Liver (tissue), 9 donors: ENCODE measurements around the gene SLC25A45. TPM values are rescaled to one million over a fixed set of nuclear protein-coding genes. Genes with fewer than 3 reads are reported as not detected.
A peak's percentile ranks its signal among the peaks of the same experiment; 100 is the strongest.

Source experiments
- DNase-seq: peaks from one replicate; pipeline ENCODE4 v3.0.0-alpha.2; 2017; ENCODE audit warnings: low spot score
- H3K27ac ChIP-seq, 2 donors: one replicate each; pipeline ENCODE4 v1.7.0; 2013; ENCODE audit warnings: inconsistent platforms in 2 of 2, low read length in 2 of 2, control low read depth in 1 of 2, low read depth in 1 of 2, mild to moderate bottlenecking in 1 of 2
- H3K27me3 ChIP-seq, 4 donors: one replicate each; pipeline versions ENCODE4 v1.6.1 to v1.7.0; 2013; ENCODE audit warnings: low read length in 3 of 4, inconsistent platforms in 1 of 4, mild to moderate bottlenecking in 1 of 4, moderate library complexity in 1 of 4; ENCODE audit not compliant: control insufficient read depth in 4 of 4, insufficient read depth in 4 of 4
- H3K36me3 ChIP-seq, 4 donors: one replicate each; pipeline versions ENCODE4 v1.6.1 to v1.7.0; 2013; ENCODE audit warnings: low read length in 3 of 4, mild to moderate bottlenecking in 3 of 4, low read depth in 1 of 4, moderate library complexity in 1 of 4; ENCODE audit not compliant: control insufficient read depth in 4 of 4, insufficient read depth in 3 of 4
- H3K4me1 ChIP-seq, 4 donors: one replicate each; pipeline versions ENCODE4 v1.6.1 to v1.7.0; 2013; ENCODE audit warnings: low read length in 3 of 4, mild to moderate bottlenecking in 3 of 4, moderate library complexity in 1 of 4; ENCODE audit not compliant: control insufficient read depth in 4 of 4, insufficient read depth in 4 of 4
- H3K4me3 ChIP-seq, 3 donors: one replicate each; pipeline versions ENCODE4 v1.6.1 to v1.7.0; 2013; ENCODE audit warnings: low read length in 3 of 3, control low read depth in 1 of 3, low read depth in 1 of 3, mild to moderate bottlenecking in 1 of 3
- H3K9ac ChIP-seq, 2 donors: one replicate each; pipeline ENCODE4 v1.7.0; 2013; ENCODE audit warnings: low read length in 2 of 2, mild to moderate bottlenecking in 2 of 2, moderate library complexity in 2 of 2, control low read depth in 1 of 2, low read depth in 1 of 2
- H3K9me3 ChIP-seq, 4 donors: one replicate each; pipeline versions ENCODE4 v1.6.1 to v1.7.0; 2013; ENCODE audit warnings: low read length in 3 of 4; ENCODE audit not compliant: control insufficient read depth in 4 of 4
- CTCF ChIP-seq: fragments of 150-350 bp; IDR thresholded peaks from 2 replicates; pipeline ENCODE4 v1.5.1; 2017; ENCODE audit warnings: improper control_type of control experiment, low read depth, low read length; ENCODE audit not compliant: missing input control
- EGR1 ChIP-seq, 2 donors: IDR thresholded peaks; 2 replicates each; pipeline ENCODE4 v1.6.1; 2016 to 2018; ENCODE audit warnings: antibody characterized with exemption in 2 of 2, low read depth in 2 of 2
- FOXA2 ChIP-seq: IDR thresholded peaks from 2 replicates; pipeline ENCODE4 v1.6.1; 2016; ENCODE audit warnings: antibody characterized with exemption
- GABPA ChIP-seq, 2 donors: IDR thresholded peaks in 1 of 2; conservative IDR thresholded peaks in 1 of 2; 2 replicates each; pipeline ENCODE4 v1.6.1; 2016; ENCODE audit warnings: antibody characterized with exemption in 2 of 2, mild to moderate bottlenecking in 1 of 2, moderate library complexity in 1 of 2
- HNF4G ChIP-seq: IDR thresholded peaks from 2 replicates; pipeline ENCODE4 v1.6.1; 2016; ENCODE audit warnings: antibody characterized with exemption
- JUND ChIP-seq, 2 donors: IDR thresholded peaks; 2 replicates each; pipeline ENCODE4 v1.6.1; 2016; ENCODE audit warnings: antibody characterized with exemption in 2 of 2
- MAX ChIP-seq: IDR thresholded peaks from 2 replicates; pipeline ENCODE4 v1.6.1; 2016; ENCODE audit warnings: antibody characterized with exemption
- NR2F2 ChIP-seq: IDR thresholded peaks from 2 replicates; pipeline ENCODE4 v1.6.1; 2016; ENCODE audit warnings: antibody characterized with exemption
- RAD21 ChIP-seq, 2 donors: IDR thresholded peaks; 2 replicates each; pipeline ENCODE4 v1.6.1; 2016; ENCODE audit warnings: antibody characterized with exemption in 2 of 2, mild to moderate bottlenecking in 2 of 2
- REST ChIP-seq: IDR thresholded peaks from 2 replicates; pipeline ENCODE4 v1.6.1; 2016; ENCODE audit warnings: antibody characterized with exemption, mild to moderate bottlenecking
- RXRA ChIP-seq, 2 donors: IDR thresholded peaks; 2 replicates each; pipeline ENCODE4 v1.6.1; 2017 to 2018; ENCODE audit warnings: antibody characterized with exemption in 2 of 2, mild to moderate bottlenecking in 1 of 2
- SP1 ChIP-seq: IDR thresholded peaks from 2 replicates; pipeline ENCODE4 v1.6.1; 2018; ENCODE audit warnings: antibody characterized with exemption, mild to moderate bottlenecking
- TAF1 ChIP-seq: conservative IDR thresholded peaks from 2 replicates; pipeline ENCODE4 v1.6.1; 2016; ENCODE audit warnings: antibody characterized with exemption, mild to moderate bottlenecking
- YY1 ChIP-seq: IDR thresholded peaks from 2 replicates; pipeline ENCODE4 v1.6.1; 2016; ENCODE audit warnings: antibody characterized with exemption, mild to moderate bottlenecking
- WGBS: extraction: QIAGEN DNeasy Blood & Tissue Kit; methylation state at CpG from one replicate; pipeline ENCODE4 v1.1.7; 2013; 5-methylcytosine and 5-hydroxymethylcytosine counted together
- polyA plus RNA-seq, 2 donors: library from polyadenylated mRNA; stranded (reverse) in 1 of 2; unstranded in 1 of 2; fragments of 200-250 nt in 1 of 2; fragments of >200 nt in 1 of 2; fragmentation: Nextera tagmentation in 1 of 2; extraction: Ambion mirVana in 1 of 2; gene quantifications; one replicate each; pipeline versions ENCODE4 v1.2.1 to v1.2.3, GENCODE V29; 2013 to 2015
- total RNA-seq, 2 donors: library from RNA; depleted of rRNA; stranded (reverse); fragments of >200 nt; gene quantifications; one replicate each; pipeline ENCODE4 v1.2.3, GENCODE V29; 2014
- TF ChIP-seq, protein P1 (sequence below): IDR thresholded peaks from 2 replicates; pipeline ENCODE4 v1.6.1; 2016; ENCODE audit warnings: antibody characterized with exemption
- TF ChIP-seq, protein P2 (sequence below): IDR thresholded peaks from 2 replicates; pipeline ENCODE4 v1.6.1; 2016; ENCODE audit warnings: antibody characterized with exemption
- donor health status: healthy.
- donor health status: healthy.
- donor health status: healthy.
- donor health status: healthy.
- donor health status: healthy.

Gene SLC25A45
- total and polyA plus RNA-seq, 4 donors = 4.5 to 6.8 (median 5.3) TPM

- Histone ChIP-seq H3K4me3 (no peak overlapping the region), H3K9me3 (no peaks in the 10 kb centered on the region), H3K27ac (peak overlapping the region in 1 of 2 donors; percentile 60), H3K4me1 (peaks cover 0 to 12% (median 5%) of the 10 kb centered on the region in 4 donors), H3K9ac (no peak overlapping the region), H3K36me3 (peaks cover 0 to 3% (median 0%) of the 10 kb centered on the region in 4 donors), H3K27me3 (no peaks in the 10 kb centered on the region)
- TF ChIP-seq REST (no peak), RAD21 (IDR thresholded peaks at IDR 0.05) (no peak), SP1 (no peak), HNF4G (no peak), TAF1 (no peak)
- TF ChIP-seq, protein P1, sequence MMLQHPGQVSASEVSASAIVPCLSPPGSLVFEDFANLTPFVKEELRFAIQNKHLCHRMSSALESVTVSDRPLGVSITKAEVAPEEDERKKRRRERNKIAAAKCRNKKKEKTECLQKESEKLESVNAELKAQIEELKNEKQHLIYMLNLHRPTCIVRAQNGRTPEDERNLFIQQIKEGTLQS = no peak
- TF ChIP-seq, protein P2, sequence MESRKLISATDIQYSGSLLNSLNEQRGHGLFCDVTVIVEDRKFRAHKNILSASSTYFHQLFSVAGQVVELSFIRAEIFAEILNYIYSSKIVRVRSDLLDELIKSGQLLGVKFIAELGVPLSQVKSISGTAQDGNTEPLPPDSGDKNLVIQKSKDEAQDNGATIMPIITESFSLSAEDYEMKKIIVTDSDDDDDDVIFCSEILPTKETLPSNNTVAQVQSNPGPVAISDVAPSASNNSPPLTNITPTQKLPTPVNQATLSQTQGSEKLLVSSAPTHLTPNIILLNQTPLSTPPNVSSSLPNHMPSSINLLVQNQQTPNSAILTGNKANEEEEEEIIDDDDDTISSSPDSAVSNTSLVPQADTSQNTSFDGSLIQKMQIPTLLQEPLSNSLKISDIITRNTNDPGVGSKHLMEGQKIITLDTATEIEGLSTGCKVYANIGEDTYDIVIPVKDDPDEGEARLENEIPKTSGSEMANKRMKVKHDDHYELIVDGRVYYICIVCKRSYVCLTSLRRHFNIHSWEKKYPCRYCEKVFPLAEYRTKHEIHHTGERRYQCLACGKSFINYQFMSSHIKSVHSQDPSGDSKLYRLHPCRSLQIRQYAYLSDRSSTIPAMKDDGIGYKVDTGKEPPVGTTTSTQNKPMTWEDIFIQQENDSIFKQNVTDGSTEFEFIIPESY = no peak
- WGBS = 93% methylated on average over 20 of the region's 20 CpGs
- DNase-seq = no peak
Observed at GRCh38 chr11:65389294-65389980, 7.0 kb upstream of the SLC25A45 start.

DNA sequence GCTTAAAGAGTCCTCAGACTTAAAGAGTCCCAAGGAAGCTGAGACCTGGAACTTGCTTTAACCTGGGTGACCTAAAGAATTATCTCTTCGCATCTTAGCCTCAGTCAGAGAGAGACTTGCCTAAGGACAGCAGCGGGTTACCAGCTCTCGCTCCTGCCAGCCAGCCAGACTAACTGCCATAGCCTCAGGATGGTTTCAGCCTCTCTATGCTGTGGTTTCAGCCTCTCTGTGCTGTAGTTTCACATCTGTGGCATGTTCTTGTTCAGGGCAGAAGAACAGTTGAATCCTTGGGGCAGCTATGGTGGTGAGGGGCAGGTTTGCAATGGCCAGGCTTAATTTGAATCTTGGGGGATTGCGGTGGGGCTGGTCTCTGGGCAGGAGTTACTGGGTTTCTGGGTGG lies 6.3 kb upstream of the SLC25A45 start:
- no peak for DNase-seq
- TF ChIP-seq GABPA (IDR thresholded peaks at IDR 0.05 in 1 of 2, conservative IDR thresholded peaks at IDR 0.05 in 1 of 2) = no peak
- no peak for TF ChIP-seq REST
- TF ChIP-seq JUND (IDR thresholded peaks at IDR 0.05) = no peak
- TF ChIP-seq FOXA2 = no peak
- TF ChIP-seq CTCF = no peak
- TF ChIP-seq RXRA (IDR thresholded peaks at IDR 0.05) = no peak
- TF ChIP-seq YY1 = no peak
- no peak for TF ChIP-seq EGR1 (IDR thresholded peaks at IDR 0.05; ENCODE audit: low read depth in 2 of 2)
- no peak for TF ChIP-seq MAX
- no peak for TF ChIP-seq NR2F2
- TF ChIP-seq, protein P2 = no peak
- TF ChIP-seq SP1 = no peak
- H3K4me1 ChIP-seq = peaks cover 0 to 12% (median 5%) of the 10 kb centered on the region in 4 donors
- H3K27ac ChIP-seq = no peak overlapping the region
- no peaks in the 10 kb centered on the region for H3K9me3 ChIP-seq
- no peak overlapping the region for H3K4me3 ChIP-seq
- H3K9ac ChIP-seq = no peak overlapping the region
- WGBS = 95% methylated on average over 4 of the region's 4 CpGs
- H3K27me3 ChIP-seq = no peaks in the 10 kb centered on the region
- H3K36me3 ChIP-seq = peaks cover 0 to 1% (median 0%) of the 10 kb centered on the region in 4 donors
